ENCODE measurements around the gene KIFAP3.
"Not testable (repeated sequence)": the region's sequence is repeated elsewhere in the genome, so short reads cannot be mapped to it uniquely, and the experiment has no call there.

Gene KIFAP3

DNA sequence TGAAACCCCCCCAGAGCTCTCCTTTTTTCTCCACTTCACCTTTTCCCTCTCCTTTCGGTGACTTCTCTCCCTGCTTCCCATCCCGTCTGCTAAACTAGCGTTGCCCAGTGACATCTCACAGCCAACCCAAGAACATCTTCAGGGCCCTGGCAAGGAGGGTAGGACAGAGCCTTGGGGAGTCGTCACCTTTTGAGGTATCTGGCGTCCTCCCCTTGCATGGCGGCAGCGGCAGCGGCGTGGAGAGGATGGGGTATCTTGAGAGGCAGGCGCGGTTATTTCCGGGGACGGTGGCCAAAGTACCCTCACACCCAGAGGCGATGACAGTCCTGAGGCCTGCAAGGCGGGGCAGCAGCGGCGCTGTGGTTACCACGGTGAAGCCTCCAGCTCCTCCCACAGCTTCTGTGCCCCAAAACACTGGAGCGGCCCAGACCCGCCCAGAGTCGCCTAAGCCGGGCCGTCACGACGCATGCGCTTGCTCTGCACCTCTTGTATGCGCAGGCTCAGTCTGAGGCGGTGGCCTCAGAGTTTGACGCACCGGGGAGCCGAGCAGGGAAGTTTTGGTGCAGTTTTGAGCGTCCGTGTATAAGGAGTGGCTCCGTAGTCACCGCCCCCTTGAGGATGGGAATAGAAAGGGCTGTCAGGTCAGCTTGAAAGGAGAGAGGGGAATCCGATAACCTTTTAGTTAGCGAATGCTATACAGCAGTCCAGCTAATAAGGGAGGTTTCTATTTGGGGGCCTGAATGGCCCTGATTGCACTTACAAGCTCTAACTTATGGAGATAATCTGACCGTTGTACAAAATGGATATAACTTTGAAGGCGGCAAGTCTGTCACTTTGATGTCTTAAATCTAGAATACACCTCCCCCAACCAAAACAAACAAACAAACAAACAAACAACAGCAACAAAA, at the start of gene KIFAP3:
TSS of gene KIFAP3 (minus strand) at position 446 of the 908 bp plus-strand sequence. CDS start at position 218, 228 bp downstream.
- peak; percentile 96 for DNase-seq

DNA sequence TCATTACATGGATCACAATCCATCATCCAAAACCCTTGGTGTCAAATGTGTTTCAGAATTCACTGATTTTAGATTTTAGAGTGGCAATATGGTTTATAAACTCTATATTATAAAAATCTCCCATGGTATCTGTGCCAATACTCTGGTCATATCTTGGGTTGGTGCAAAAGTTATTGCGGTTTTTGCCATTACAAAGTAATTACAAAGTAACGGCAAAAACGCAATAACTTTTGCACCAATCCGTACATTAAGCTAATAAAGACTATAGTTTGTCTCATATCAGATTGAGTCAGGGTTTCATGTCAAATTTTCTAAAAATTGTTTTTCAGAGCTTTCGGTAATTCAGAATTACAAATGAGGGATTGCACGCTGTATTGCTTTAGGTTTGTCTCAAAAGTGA, 47.9 kb upstream of the KIFAP3 start:
- DNase-seq: no peak

DNA sequence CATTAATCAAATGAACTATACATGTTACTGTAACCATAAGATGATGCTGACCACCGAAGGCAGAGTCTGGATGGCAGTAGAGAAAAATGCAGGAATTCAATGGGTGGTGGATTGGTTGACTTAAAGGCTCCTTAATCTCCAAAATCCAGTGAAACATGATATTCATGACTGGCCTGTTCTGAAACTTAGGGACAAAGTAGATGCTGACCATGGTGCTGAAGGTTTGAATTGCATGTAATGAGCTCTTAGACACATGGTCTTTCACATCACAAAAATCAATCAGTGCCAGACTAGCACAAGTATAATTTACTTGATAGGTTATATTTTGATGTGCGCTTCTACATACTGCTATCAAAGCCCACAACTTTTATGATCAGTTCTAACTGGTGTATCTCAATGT, 40.4 kb upstream of the KIFAP3 start:
- no peak for DNase-seq

DNA sequence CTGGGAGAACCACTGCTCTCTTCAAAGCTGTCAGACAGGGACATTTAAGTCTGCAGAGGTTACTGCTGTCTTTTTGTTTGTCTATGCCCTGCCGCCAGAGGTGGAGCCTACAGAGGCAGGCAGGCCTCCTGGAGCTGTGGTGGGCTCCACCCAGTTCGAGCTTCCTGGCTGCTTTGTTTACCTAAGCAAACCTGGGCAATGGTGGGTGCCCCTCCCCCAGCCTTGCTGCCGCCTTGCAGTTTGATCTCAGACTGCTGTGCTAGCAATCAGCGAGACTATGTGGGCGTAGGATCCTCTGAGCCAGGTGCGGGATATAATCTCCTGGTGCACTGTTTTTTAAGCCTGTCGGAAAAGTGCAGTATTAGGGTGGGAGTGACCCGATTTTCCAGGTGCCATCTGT, 38.6 kb upstream of the KIFAP3 start:
- DNase-seq: not testable (repeated sequence)

DNA sequence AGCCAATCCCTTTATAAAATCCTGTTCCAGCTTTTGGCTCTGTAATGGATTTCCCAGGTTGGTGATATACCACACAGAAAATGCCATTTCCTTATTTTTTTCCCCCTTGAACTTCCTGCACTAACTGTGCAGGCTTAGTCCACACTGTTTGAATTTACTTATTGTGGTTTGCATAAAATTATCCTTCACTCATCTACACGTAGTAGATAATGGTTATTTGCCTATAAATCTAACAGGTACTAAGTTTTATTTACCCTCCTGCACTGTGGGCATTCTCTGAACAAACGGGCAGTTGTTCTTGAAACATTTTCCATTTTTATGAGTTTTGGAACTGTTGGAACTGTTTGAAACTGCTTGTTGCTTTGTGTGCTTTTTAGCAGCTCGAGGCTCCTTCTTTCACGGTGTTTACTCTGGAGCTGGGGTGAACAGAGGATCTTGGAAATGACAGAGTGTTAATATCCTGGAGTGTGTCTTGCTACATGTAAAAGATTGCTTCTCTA, 23.0 kb upstream of the KIFAP3 start:
- DNase-seq: no peak

DNA sequence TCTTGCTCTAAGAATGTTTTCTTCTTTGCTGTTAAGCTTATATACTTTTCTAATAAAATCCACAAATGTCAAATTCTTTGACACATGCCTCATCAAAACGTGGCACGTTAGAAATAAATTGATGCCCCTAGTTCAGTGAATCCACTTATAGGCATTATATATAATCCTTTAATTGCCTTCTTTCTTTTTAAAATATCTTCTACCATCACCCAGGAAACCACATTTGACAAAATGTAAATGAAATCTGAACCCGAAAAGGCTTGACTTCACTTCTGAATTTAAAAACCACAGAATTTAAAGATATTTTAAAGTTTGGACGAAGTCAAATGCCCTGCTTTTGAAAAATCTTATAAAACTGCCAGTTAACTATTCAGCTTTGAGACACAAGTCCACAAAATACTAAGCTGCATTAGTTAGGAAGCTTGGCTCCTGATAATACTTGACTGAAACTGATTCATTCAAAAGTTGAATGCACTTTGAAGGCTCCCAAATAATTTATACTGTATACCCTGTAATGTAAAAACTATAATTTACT, 22.4 kb upstream of the KIFAP3 start:
- DNase-seq: no peak

DNA sequence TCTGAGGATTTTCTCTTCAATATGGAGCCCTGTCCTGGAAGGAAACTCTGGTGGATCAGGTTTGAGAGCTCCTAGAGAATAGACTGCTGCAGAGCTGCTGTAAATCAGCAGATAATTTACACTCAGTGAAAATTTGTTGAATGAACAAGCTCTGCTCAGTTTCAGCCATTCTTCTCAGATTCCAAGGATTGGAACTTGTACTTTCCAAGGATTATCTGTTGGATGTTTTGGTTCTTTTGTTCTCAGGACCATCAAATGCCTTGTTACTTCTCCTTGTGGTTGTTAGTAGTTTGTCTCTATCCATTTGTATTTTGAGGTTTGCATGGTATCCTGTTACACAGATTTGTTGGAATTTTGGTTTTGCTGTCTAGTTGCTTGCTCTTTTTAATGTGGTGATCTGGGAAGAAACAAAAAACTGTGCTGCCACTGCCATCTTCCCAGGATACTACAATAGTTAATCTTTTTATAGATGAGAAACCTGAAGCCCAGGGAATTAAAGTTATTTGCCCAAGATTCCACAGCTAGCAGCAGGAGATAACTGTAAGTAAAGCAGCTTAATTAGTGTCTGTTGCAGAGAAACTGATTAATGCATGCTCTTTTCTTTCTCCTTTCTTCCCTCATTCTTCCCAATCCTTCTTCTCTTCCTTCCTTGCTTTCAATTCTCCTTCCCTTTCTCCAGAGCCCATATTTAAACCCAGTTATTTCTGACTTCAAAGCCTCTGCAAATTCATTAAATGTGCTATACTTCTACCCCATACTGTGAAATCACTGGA, 21.7 kb upstream of the KIFAP3 start:
- no peak for DNase-seq

DNA sequence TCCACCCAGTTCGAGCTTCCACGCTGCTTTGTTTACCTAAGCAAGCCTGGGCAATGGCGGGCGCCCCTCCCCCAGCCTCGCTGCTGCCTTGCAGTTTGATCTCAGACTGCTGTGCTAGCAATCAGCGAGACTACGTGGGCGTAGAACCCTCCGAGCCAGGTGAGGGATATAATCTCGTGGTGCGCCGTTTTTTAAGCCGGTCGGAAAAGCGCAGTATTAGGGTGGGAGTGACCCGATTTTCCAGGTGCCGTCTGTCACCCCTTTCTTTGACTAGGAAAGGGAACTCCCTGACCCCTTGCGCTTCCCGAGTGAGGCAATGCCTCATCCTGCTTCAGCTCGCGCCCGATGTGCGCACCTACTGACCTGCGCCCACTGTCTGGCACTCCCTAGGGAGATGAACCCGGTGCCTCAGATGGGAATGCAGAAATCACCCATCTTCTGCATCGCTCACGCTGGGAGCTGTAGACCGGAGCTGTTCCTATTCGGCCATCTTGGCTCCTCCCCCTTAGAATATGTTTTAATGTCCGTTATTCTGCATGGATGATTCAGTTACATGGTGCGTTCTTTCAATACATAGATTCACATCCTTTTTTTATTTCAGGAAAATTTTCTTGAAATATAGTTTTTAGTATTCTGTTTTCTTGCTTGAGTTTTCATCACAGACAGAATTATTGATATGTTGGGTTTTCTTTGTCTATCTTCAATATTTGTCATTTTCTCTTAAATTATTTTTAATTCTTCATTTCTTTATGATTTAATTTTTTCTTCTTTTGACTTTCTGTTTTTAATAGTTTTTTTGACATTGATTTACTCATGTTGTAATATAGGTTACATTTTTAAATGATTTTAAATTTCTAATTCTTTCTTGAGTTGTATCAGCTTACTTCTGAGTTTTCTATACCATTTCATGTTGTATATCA, 20.5 kb upstream of the KIFAP3 start:
- DNase-seq: not testable (repeated sequence)

DNA sequence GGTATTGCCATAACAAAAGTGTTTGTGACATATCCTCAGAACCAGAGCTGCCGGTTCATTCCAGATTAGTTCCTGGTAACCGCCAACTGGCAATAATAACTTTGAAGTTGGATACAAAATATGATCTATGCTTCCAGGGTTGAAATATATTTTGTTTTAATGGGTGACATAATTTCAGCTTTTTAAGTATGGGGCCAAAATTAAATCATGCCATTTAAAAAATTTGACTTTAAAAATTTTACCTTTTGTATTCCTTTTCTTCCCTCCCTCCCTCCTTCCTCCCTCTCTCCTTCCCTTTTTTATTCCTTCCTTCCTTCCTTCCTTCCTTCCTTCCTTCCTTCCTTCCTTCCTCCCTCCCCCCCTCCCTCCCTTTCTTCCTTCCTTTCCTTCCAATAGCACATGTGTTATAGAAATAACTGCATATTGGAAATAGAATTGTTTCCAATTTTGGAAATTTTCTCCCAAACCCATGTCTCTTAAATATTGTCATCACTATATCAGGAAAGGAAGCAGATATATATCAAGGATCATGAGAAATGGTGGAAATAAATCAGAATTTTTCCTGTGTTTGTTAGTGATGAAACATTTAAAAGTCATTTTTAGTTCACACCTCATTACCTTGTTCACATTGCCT, 12.0 kb upstream of the KIFAP3 start:
- no peak for DNase-seq

DNA sequence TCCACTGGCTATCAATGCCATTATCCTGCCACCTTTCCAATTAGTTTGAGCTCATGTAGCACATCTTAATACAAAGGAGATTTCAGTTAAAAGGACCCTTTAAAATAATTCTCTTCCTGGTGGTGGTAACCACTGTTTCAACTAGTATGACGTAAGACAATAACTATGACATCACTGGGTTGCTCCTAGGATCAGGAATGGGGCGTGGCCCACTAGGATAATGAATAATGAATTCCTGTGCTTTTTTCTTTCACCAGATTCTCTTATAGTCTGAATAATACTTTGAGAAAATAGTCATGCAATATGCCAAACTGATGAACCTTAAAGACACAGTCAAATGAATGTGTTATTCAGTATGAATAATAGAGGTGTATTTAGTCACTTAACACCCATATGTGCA, 10.6 kb upstream of the KIFAP3 start:
- no peak for DNase-seq

DNA sequence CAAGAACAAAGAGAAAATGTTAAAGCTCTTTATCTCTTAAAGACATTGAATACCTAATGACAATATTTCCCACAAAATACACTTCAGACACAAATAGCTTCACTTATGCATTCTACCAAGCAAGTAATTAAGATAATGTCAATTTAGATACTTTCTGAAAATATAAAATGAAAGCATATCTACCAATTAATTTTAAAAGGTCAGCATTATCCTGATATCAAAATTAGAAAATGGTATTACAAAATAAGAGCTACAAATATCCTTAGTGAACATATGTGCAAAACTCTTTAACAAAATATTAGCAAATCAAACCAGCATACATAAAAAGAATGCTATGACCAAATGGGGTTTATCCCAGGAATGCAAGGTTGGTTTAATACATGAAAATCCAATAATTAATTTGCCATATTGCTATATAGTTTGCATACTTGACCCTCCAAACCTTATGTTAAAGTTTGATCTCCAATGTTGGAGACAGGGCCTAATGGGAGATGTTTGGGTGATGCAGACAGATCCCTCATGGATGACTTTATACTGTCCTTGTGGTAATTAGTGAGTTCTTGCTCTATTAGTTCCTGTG, 4.2 kb upstream of the KIFAP3 start:
- DNase-seq: no peak

DNA sequence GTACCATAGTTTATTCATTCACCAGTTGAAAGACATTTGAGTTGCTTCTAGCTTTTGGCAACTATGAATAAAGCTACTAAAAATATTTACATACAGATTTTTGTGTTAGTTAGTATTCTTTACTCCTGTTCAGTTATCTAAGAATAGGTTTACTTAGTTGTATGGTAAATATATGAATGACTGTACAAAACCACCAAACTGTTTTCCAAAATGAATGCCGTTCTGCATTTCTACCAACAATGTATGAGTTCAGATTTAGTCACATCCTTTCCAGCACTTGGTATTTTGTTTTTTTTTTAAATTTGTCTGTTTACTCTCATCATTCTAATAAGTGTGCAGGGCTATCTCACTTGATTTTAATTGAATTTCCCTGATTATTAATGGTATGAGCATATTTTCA, 3.4 kb upstream of the KIFAP3 start:
- no peak for DNase-seq

DNA sequence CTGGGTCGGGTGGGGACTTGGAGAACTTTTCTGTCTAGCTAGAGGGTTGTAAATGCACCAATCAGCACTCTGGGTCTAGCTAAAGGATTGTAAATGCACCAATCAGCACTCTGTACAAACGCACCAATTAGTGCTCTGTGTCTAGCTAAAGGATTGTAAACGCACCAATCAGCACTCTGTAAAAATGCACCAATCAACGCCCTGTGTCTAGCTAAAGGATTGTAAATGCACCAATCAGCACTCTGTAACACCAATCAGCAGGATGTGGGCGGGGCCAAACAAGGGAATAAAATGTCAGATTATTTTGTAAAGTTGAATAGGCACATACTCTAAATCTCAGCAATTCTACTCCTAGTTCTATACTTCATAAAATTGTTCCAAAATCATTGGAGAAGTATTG, 2.5 kb upstream of the KIFAP3 start:
- not testable (repeated sequence) for DNase-seq

DNA sequence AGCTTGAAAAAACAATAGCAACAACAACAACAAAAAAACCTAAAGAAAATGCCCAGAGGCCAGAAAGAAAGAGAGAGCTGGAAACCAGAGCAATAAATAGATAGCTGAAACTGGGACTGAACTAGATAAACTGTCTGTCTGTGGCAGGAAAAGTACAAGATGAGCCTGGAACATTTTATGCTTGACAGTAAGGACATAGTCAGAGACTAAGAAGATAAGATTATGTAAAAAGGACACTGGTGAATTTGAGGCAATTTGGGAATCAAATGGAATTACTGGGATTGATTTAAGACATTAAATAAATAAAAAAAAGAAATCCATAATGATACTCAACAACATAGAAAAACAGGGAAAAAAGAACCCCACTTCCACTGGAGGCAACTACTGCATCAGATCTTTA, 1.7 kb upstream of the KIFAP3 start:
- no peak for DNase-seq

DNA sequence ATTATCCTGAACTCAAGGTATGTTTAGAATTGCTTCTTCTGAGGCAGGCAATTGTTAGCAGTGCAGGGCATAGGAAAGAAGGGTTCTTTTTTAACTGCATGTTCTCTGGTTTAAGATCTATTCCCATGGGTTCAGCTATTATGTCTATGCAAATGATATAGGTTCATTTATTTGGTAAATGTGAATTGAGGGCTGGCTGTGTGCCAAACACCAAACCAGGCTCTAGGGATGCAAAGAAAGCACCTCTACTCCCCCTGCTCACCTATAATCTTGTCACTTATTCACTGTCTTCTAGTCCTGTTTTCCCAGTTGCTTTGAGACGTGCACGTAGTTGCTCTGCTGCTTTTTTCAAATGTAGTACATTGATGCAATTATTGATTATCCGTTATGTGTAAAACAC, 691 bp upstream of the KIFAP3 start:
- DNase-seq: no peak

DNA sequence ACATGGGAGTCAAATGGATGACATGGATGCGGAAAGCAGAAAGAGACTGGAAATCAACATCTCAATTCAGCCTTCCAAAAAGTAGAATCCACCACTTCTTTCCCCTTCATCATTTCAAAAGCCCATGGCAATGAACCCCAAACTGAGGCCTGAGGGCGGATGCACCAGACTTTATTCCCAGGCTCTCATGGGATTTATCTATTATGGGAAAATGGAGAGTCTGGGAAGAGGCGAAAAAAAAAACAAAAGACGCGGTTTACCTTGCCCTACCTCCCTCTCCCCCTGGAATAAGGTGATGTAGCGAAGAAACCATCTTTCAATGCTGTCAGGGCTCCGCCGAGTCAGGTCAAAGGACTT, 624 bp downstream of the KIFAP3 start:
- peak; percentile 26 for DNase-seq

DNA sequence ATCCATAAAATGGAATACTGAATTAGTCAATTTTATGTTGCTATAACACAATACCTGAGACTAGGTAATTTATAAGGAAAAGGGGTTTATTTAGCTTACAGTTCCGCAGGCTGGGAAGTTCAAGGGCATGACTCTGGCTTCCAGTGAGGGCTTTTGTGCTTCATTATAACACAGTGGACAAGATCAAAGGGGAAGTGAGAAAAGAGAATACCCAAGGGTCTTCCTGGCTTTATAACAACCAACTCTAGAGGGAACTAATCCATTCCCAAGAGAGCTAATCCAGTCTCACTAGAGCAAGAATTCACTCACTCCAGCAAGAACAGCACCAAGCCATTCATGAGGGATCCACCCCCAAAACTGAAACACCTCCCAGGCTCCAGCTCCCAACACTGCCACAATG, 3.1 kb downstream of the KIFAP3 start:
- DNase-seq: no peak

DNA sequence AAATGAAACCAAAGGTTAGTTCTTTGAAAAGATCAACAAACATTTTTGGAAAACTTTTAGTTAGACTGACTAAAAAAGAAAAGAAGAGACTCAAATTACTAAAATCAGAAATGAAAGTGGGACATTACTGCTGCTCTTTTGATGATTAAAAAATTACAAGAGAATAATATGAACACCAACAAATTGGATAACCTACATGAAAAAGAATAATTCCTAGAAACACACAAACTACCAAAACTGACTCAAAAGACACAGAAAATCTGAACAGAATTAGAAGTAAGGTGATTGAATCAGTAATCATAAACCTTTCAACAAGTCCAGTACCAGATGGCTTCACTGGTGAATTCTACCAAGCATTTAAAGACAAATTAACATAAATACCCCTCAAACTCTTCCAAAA, 5.6 kb downstream of the KIFAP3 start:
- no peak for DNase-seq

DNA sequence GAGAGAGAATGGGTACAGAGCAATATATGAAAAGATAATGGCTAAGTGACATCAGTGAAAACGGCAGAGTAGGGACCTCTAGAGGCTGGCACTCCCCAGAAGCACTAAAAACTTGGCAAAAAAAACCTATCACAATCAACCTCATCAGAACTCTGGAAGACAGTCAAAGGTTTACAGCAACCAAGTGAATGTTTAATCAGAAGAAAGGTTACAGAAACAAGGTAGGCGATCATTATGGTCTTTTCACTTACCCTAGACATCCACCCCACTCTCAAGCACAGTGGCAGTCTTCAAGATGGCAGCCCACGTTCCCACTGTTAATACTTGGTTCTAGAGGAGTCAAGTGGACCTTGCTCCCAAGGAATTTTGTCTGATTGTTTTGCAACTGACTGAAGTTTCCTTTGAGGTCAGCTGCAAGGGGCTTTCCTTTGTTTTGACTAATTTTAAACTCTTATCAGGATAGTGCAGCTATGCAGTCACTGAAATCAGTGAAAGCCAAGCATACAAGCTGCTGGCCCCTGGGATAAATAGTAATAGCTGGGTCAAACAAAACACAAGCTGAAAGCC, 7.2 kb downstream of the KIFAP3 start:
- no peak for DNase-seq

DNA sequence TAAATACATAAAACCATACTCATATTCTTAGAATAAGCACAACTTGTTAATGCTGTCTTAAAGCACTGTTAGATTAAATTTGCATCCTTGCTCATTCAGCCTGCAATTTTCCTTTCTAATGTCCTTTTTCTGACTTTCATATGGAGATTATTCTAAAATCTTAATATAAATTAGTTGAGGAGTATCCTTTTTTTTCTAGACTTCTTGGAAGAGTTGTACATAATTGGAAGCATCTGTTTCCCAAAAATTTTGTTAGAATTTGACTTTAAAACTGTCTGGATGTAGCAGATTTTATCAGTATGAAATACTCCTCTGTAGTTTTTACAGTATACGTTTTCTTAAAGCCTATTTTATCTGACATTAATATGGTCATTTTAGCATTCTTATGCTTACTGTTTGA, 9.7 kb downstream of the KIFAP3 start:
- DNase-seq: no peak

DNA sequence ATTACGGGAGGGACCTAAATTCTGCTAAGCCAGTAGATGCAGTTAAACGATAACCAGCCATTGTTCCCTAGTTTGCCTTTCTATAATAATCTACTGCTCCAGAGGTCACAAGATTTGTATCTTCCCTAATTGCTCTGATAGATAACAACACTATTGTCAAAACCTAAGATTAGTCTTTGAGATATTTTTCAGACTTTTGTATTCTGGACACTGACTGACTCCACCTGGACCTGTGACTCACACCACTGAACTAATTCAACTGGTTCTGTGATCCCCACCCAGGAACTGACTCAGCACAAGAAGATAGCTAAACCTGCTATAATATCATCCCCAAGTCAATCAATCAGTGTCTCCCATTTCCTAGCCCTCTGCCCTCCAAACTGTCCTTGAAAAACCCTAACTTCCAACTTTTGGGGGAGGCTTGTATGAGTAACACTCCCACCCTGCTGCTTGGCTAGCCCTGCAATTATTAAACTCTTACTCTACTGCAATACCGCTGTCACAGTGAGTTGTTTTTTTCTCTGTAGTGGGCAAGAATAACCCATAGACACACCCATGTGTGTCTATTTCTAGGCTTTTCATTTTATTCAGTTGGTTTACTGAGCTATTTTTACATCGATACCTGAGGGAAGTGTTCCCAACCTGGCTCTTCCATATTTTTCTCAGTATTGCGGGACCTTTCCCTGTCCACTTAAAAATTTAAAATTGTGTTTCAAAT, 11.2 kb downstream of the KIFAP3 start:
- no peak for DNase-seq

All from DMS79 (cell line).